ENCODE data around the gene DRC7.

GRCh38 chr16:57747496-57747895 is 52.9 kb downstream of the DRC7 start:
- no peak for TF ChIP-seq POLR2AphosphoS5 (IDR thresholded peaks at IDR 0.05; ENCODE audit: borderline replicate concordance, low read depth, low read length)
- no peak for TF ChIP-seq EZH2 (IDR thresholded peaks at IDR 0.05)
